Hepatocyte (in vitro differentiated cells): ENCODE data around the gene YBX2.

Source experiments
- CTCF ChIP-seq: fragments of 200-600 bp; sonication (generic); IDR thresholded peaks from 2 replicates; pipeline ENCODE4 v1.5.1; 2016; ENCODE audit warnings: antibody characterized with exemption, mild to moderate bottlenecking; ENCODE audit not compliant: poor library complexity
- EZH2 ChIP-seq: fragments of 200-600 bp; sonication (generic); IDR thresholded peaks from 2 replicates; pipeline ENCODE4 v1.6.1; 2016; ENCODE audit warnings: antibody characterized with exemption, mild to moderate bottlenecking, borderline replicate concordance
- EZH2phosphoT487 ChIP-seq: fragments of 200-600 bp; sonication (generic); IDR thresholded peaks from one replicate; pipeline ENCODE4 v1.6.1; 2018; ENCODE audit warnings: antibody characterized with exemption, mild to moderate bottlenecking, low read depth, moderate library complexity; ENCODE audit not compliant: unreplicated experiment, severe bottlenecking

- no peak for TF ChIP-seq CTCF
- no peak for TF ChIP-seq EZH2
- no peak for TF ChIP-seq EZH2phosphoT487
Measured at GRCh38 chr17:7295230-7296180, 1.1 kb upstream of the YBX2 start.
